ENCODE results near the gene MACF1. TPM values are rescaled to one million over a fixed set of nuclear protein-coding genes. Genes with fewer than 3 reads are reported as not detected.

MACF1 gene
- polyA plus RNA-seq, 1 of the 3 experiments (the other 2 are of a cell fraction): 37.6 TPM

DNA sequence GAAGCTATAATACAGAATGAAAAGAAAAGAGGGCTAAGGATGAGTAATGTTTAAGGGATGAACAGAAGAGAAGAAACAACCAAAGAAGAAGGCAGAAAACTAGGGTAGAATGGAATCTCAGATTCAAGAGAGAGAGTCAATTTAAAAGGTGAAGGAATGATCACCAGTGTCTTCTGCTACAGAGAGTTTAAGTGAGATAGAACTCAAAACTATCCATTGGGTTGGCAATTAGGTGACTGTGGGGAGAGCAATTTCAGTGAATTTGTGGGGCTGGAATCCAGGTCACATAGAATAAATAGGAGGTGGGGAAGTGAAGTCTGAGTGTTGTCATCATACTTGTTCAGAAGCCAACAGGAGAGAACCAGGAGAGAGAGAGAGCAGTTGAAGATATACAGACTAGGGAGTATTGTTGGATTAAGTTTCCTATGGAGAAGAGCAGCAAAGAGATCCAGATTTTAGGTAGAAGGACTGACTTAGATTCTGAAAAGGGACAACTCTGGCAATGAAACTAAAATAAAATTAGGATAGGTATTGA is 19.9 kb downstream of the MACF1 start:
- Histone ChIP-seq H3K4me1 (ENCODE audit: control insufficient read depth in 1 of 2, insufficient read depth in 2 of 2, low read depth in 1 of 2, low read length in 1 of 2) (peaks cover 0 to 14% of the 10 kb centered on the region in 2 experiments; a peak in 1 of 4 replicates), H3K9me2 (no peaks in the 10 kb centered on the region), H3F3A (replicated peaks; ENCODE audit: insufficient read depth) (peaks cover 6% of the 10 kb centered on the region), H2AFZ (ENCODE audit: low read depth) (no peak overlapping the region), H3K4me2 (no peak overlapping the region), H3K9me3 (no peaks in the 10 kb centered on the region), H3K9ac (no peak overlapping the region), H3K27me3 (ENCODE audit: insufficient read depth) (no peaks in the 10 kb centered on the region), H3K36me3 (replicated peaks in 1 of 2; ENCODE audit: control insufficient read depth in 1 of 2, insufficient read depth in 2 of 2, low read length in 1 of 2) (peaks cover 0 to 6% of the 10 kb centered on the region in 2 experiments), H3K27ac (ENCODE audit: low read depth in 2 of 2, low read length in 1 of 2) (no peak overlapping the region), H3K4me3 (ENCODE audit: low read depth in 2 of 2, low read length in 1 of 2) (no peak overlapping the region), H3K79me2 (ENCODE audit: insufficient read depth) (peaks cover 99% of the 10 kb centered on the region), H4K20me1 (ENCODE audit: insufficient read depth) (peaks cover 66% of the 10 kb centered on the region)
- POLR2A ChIA-PET: no interaction called here
- CTCF ChIA-PET: interaction anchor here (1.2 to 1.8 kb wide), 2 partner anchors 31 to 33 kb away, joined by 4 to 5 read pairs; no protein-coding TSS in a partner anchor
- TF ChIP-seq TEAD4 (IDR thresholded peaks at IDR 0.05; ENCODE audit: borderline replicate concordance, insufficient read depth): no peak
- TF ChIP-seq, protein P1, sequence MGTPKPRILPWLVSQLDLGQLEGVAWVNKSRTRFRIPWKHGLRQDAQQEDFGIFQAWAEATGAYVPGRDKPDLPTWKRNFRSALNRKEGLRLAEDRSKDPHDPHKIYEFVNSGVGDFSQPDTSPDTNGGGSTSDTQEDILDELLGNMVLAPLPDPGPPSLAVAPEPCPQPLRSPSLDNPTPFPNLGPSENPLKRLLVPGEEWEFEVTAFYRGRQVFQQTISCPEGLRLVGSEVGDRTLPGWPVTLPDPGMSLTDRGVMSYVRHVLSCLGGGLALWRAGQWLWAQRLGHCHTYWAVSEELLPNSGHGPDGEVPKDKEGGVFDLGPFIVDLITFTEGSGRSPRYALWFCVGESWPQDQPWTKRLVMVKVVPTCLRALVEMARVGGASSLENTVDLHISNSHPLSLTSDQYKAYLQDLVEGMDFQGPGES (IDR thresholded peaks at IDR 0.05; ENCODE audit: low read depth, low read length): no peak
- no peak for TF ChIP-seq NRF1 (IDR thresholded peaks at IDR 0.05; ENCODE audit: low read depth, low read length)
- TF ChIP-seq, protein P2, sequence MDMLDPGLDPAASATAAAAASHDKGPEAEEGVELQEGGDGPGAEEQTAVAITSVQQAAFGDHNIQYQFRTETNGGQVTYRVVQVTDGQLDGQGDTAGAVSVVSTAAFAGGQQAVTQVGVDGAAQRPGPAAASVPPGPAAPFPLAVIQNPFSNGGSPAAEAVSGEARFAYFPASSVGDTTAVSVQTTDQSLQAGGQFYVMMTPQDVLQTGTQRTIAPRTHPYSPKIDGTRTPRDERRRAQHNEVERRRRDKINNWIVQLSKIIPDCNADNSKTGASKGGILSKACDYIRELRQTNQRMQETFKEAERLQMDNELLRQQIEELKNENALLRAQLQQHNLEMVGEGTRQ (IDR thresholded peaks at IDR 0.05; ENCODE audit: borderline replicate concordance, low read depth, low read length): no peak
- TF ChIP-seq SMC3 (IDR thresholded peaks at IDR 0.05; ENCODE audit: low read depth, low read length): no peak
- no peak for TF ChIP-seq NFIC (IDR thresholded peaks at IDR 0.05; ENCODE audit: borderline replicate concordance)
- no peak for TF ChIP-seq FOSL2 (IDR thresholded peaks at IDR 0.05; ENCODE audit: borderline replicate concordance, low read depth)
- no peak for TF ChIP-seq SIN3A (IDR thresholded peaks at IDR 0.05; ENCODE audit: borderline replicate concordance, low read depth, low read length)
- TF ChIP-seq, protein P3, sequence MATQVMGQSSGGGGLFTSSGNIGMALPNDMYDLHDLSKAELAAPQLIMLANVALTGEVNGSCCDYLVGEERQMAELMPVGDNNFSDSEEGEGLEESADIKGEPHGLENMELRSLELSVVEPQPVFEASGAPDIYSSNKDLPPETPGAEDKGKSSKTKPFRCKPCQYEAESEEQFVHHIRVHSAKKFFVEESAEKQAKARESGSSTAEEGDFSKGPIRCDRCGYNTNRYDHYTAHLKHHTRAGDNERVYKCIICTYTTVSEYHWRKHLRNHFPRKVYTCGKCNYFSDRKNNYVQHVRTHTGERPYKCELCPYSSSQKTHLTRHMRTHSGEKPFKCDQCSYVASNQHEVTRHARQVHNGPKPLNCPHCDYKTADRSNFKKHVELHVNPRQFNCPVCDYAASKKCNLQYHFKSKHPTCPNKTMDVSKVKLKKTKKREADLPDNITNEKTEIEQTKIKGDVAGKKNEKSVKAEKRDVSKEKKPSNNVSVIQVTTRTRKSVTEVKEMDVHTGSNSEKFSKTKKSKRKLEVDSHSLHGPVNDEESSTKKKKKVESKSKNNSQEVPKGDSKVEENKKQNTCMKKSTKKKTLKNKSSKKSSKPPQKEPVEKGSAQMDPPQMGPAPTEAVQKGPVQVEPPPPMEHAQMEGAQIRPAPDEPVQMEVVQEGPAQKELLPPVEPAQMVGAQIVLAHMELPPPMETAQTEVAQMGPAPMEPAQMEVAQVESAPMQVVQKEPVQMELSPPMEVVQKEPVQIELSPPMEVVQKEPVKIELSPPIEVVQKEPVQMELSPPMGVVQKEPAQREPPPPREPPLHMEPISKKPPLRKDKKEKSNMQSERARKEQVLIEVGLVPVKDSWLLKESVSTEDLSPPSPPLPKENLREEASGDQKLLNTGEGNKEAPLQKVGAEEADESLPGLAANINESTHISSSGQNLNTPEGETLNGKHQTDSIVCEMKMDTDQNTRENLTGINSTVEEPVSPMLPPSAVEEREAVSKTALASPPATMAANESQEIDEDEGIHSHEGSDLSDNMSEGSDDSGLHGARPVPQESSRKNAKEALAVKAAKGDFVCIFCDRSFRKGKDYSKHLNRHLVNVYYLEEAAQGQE (IDR thresholded peaks at IDR 0.05; ENCODE audit: low read depth, low read length): no peak
- no peak for TF ChIP-seq TAF1 (IDR thresholded peaks at IDR 0.05; ENCODE audit: borderline replicate concordance, low read depth, low read length)
- TF ChIP-seq GABPA (IDR thresholded peaks at IDR 0.05; ENCODE audit: low read depth): no peak
- no peak for TF ChIP-seq RXRA (IDR thresholded peaks at IDR 0.05; ENCODE audit: borderline replicate concordance, low read depth)
- TF ChIP-seq, protein P4, sequence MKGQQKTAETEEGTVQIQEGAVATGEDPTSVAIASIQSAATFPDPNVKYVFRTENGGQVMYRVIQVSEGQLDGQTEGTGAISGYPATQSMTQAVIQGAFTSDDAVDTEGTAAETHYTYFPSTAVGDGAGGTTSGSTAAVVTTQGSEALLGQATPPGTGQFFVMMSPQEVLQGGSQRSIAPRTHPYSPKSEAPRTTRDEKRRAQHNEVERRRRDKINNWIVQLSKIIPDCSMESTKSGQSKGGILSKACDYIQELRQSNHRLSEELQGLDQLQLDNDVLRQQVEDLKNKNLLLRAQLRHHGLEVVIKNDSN (IDR thresholded peaks at IDR 0.05; ENCODE audit: borderline replicate concordance, low read depth): no peak
- TF ChIP-seq FOXJ3 (CRISPR knock-in tag; IDR thresholded peaks at IDR 0.05): no peak
- TF ChIP-seq CHD2 (IDR thresholded peaks at IDR 0.05; ENCODE audit: low read length, partially characterized antibody): no peak
- TF ChIP-seq, protein P5, sequence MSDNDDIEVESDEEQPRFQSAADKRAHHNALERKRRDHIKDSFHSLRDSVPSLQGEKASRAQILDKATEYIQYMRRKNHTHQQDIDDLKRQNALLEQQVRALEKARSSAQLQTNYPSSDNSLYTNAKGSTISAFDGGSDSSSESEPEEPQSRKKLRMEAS (IDR thresholded peaks at IDR 0.05; ENCODE audit: low read depth): no peak
- no peak for TF ChIP-seq ELF1 (IDR thresholded peaks at IDR 0.05)
- no peak for DNase-seq

Data from SK-N-SH (cell line).